Stimulated activated naive CD8-positive, alpha-beta T cell treated with anti-CD3 and anti-CD28 coated beads, Interleukin-15, Interleukin-2, amounts not matched to agents 100 ng/mL and 50 ng/mL, for 24 hours (primary cell): Measurements from ENCODE around the gene ATP9B.

Source experiments
- H3K27ac Mint-ChIP-seq: one replicate; pipeline ENCODE4 v1.8.0; 2021; ENCODE audit warnings: mild to moderate bottlenecking, mixed read lengths
- H3K27me3 Mint-ChIP-seq: one replicate; pipeline ENCODE4 v1.8.0; 2021; ENCODE audit warnings: mixed read lengths
- H3K36me3 Mint-ChIP-seq: one replicate; pipeline ENCODE4 v1.8.0; 2021; ENCODE audit warnings: low read depth, mixed read lengths
- H3K4me1 Mint-ChIP-seq: one replicate; pipeline ENCODE4 v1.8.0; 2021; ENCODE audit warnings: low read depth, mixed read lengths
- H3K4me3 Mint-ChIP-seq: one replicate; pipeline ENCODE4 v1.8.0; 2021; ENCODE audit warnings: mild to moderate bottlenecking, mixed read lengths
- H3K9me3 Mint-ChIP-seq: one replicate; pipeline ENCODE4 v1.8.0; 2021; ENCODE audit warnings: mixed read lengths

The ATP9B gene

GRCh38 chr18:79378536-79379250 is 309.5 kb downstream of the ATP9B start:
- Mint-ChIP-seq H3K4me3 (no peak overlapping the region), H3K27ac (no peak overlapping the region)

GRCh38 chr18:79379251-79379905 is 310.2 kb downstream of the ATP9B start:
- no peaks in the 10 kb centered on the region for H3K9me3 Mint-ChIP-seq
- no peak overlapping the region for H3K27ac Mint-ChIP-seq
- no peak overlapping the region for H3K4me3 Mint-ChIP-seq
- no peaks in the 10 kb centered on the region for H3K27me3 Mint-ChIP-seq
- peaks cover 6% of the 10 kb centered on the region for H3K36me3 Mint-ChIP-seq
- H3K4me1 Mint-ChIP-seq: peaks cover 9% of the 10 kb centered on the region

More at GRCh38 chr18:79378536-79379250, 309.5 kb downstream of the ATP9B start:
- H3K36me3 Mint-ChIP-seq: peaks cover 10% of the 10 kb centered on the region
- peaks cover 9% of the 10 kb centered on the region for H3K4me1 Mint-ChIP-seq
- no peaks in the 10 kb centered on the region for H3K27me3 Mint-ChIP-seq
- H3K9me3 Mint-ChIP-seq: no peaks in the 10 kb centered on the region

GRCh38 chr18:79379931-79380815 is 311.0 kb downstream of the ATP9B start:
- Mint-ChIP-seq H3K4me1 (peaks cover 9% of the 10 kb centered on the region), H3K4me3 (no peak overlapping the region), H3K27me3 (no peaks in the 10 kb centered on the region), H3K36me3 (peaks cover 6% of the 10 kb centered on the region), H3K27ac (no peak overlapping the region), H3K9me3 (no peaks in the 10 kb centered on the region)

- Mint-ChIP-seq H3K9me3 (no peaks in the 10 kb centered on the region), H3K27ac (no peak overlapping the region), H3K4me3 (no peak overlapping the region), H3K4me1 (peaks cover 9% of the 10 kb centered on the region), H3K27me3 (no peaks in the 10 kb centered on the region), H3K36me3 (peaks cover 6% of the 10 kb centered on the region)
Observed at GRCh38 chr18:79380816-79381806, 311.9 kb downstream of the ATP9B start.

- Mint-ChIP-seq H3K9me3 (no peaks in the 10 kb centered on the region), H3K27me3 (no peaks in the 10 kb centered on the region), H3K4me1 (peaks cover 9% of the 10 kb centered on the region), H3K36me3 (peaks cover 6% of the 10 kb centered on the region), H3K27ac (no peak overlapping the region), H3K4me3 (no peak overlapping the region)
Observed at GRCh38 chr18:79381811-79382311, 312.7 kb downstream of the ATP9B start.

GRCh38 chr18:79382681-79383387 is 313.6 kb downstream of the ATP9B start:
- no peak overlapping the region for H3K4me3 Mint-ChIP-seq
- peaks cover 5% of the 10 kb centered on the region for H3K27me3 Mint-ChIP-seq
- H3K4me1 Mint-ChIP-seq: peaks cover 16% of the 10 kb centered on the region
- no peak overlapping the region for H3K27ac Mint-ChIP-seq
- peaks cover 6% of the 10 kb centered on the region for H3K36me3 Mint-ChIP-seq
- no peaks in the 10 kb centered on the region for H3K9me3 Mint-ChIP-seq

GRCh38 chr18:79383388-79384056 is 314.3 kb downstream of the ATP9B start:
- Mint-ChIP-seq H3K4me3 (no peak overlapping the region), H3K27ac (no peak overlapping the region), H3K36me3 (peaks cover 6% of the 10 kb centered on the region), H3K27me3 (peaks cover 8% of the 10 kb centered on the region), H3K9me3 (no peaks in the 10 kb centered on the region), H3K4me1 (peaks cover 19% of the 10 kb centered on the region)

GRCh38 chr18:79384151-79384807 is 315.1 kb downstream of the ATP9B start:
- no peaks in the 10 kb centered on the region for H3K9me3 Mint-ChIP-seq
- no peak overlapping the region for H3K4me3 Mint-ChIP-seq
- H3K36me3 Mint-ChIP-seq: no peaks in the 10 kb centered on the region
- H3K27ac Mint-ChIP-seq: no peak overlapping the region
- peaks cover 14% of the 10 kb centered on the region for H3K27me3 Mint-ChIP-seq
- H3K4me1 Mint-ChIP-seq: peaks cover 15% of the 10 kb centered on the region

- no peaks in the 10 kb centered on the region for H3K36me3 Mint-ChIP-seq
- H3K4me1 Mint-ChIP-seq: peaks cover 12% of the 10 kb centered on the region
- H3K27me3 Mint-ChIP-seq: peaks cover 16% of the 10 kb centered on the region
- no peak overlapping the region for H3K27ac Mint-ChIP-seq
- H3K4me3 Mint-ChIP-seq: no peak overlapping the region
- no peaks in the 10 kb centered on the region for H3K9me3 Mint-ChIP-seq
Observed at GRCh38 chr18:79384834-79385233, 315.6 kb downstream of the ATP9B start.

- H3K27ac Mint-ChIP-seq: no peak overlapping the region
- no peak overlapping the region for H3K4me3 Mint-ChIP-seq
- no peaks in the 10 kb centered on the region for H3K9me3 Mint-ChIP-seq
- peaks cover 19% of the 10 kb centered on the region for H3K27me3 Mint-ChIP-seq
- H3K36me3 Mint-ChIP-seq: no peaks in the 10 kb centered on the region
- H3K4me1 Mint-ChIP-seq: peaks cover 12% of the 10 kb centered on the region
Observed at GRCh38 chr18:79385326-79385707, 316.1 kb downstream of the ATP9B start.

GRCh38 chr18:79385708-79386341 is 316.6 kb downstream of the ATP9B start:
- Mint-ChIP-seq H3K27ac (no peak overlapping the region), H3K36me3 (no peaks in the 10 kb centered on the region), H3K4me3 (no peak overlapping the region), H3K9me3 (no peaks in the 10 kb centered on the region), H3K4me1 (peaks cover 12% of the 10 kb centered on the region), H3K27me3 (peaks cover 22% of the 10 kb centered on the region)

GRCh38 chr18:79386547-79386946 is 317.4 kb downstream of the ATP9B start:
- no peak overlapping the region for H3K4me3 Mint-ChIP-seq
- H3K4me1 Mint-ChIP-seq: peaks cover 12% of the 10 kb centered on the region
- H3K9me3 Mint-ChIP-seq: no peaks in the 10 kb centered on the region
- H3K27me3 Mint-ChIP-seq: peaks cover 27% of the 10 kb centered on the region
- H3K36me3 Mint-ChIP-seq: no peaks in the 10 kb centered on the region
- H3K27ac Mint-ChIP-seq: no peak overlapping the region
